Left colon (tissue), 2 donors: ENCODE data around the gene MYT1. TPM values are rescaled to one million over a fixed set of nuclear protein-coding genes. Genes with fewer than 3 reads are reported as not detected.

Source experiments
- ATAC-seq: fragments of 200-7000 bp; cut with Tn5 transposase; one replicate; pipeline ENCODE4 v1.9.1; 2020; ENCODE audit warnings: mild to moderate bottlenecking, moderate library complexity
- DNase-seq, 2 donors: peaks; one replicate each; pipeline ENCODE4 v3.0.0-alpha.2; 2020
- intact Hi-C, 2 donors: fragments of 100-400 bp; cut with DNase I in 1 of 2; cut with micrococcal nuclease in 1 of 2; formaldehyde crosslinking; loops; one replicate each; pipeline versions ENCODE4 v1.11.2 to v1.14.0; 2022; cut with DNase I, micrococcal nuclease
- total RNA-seq, 2 donors: library from RNA; stranded (reverse); fragmentation: NEBNext Ultra II Directional; extraction: Animal tissue kit (Norgen Biotek cat#: 25700); gene quantifications; one replicate each; pipeline ENCODE4 v1.2.1, GENCODE V29; 2021
- donor health status: DM: no; HTN: no; CAD: no.
- donor health status: DM: yes; HTN: yes; CAD: no.

The MYT1 gene
- total RNA-seq, 2 donors from 2014 or later, result 0.06 to 0.11 TPM

- intact Hi-C loops, result no loop called here
These were observed 83.0 kb downstream of the MYT1 start for GRCh38 chr20:64247307-64247618.

DNA sequence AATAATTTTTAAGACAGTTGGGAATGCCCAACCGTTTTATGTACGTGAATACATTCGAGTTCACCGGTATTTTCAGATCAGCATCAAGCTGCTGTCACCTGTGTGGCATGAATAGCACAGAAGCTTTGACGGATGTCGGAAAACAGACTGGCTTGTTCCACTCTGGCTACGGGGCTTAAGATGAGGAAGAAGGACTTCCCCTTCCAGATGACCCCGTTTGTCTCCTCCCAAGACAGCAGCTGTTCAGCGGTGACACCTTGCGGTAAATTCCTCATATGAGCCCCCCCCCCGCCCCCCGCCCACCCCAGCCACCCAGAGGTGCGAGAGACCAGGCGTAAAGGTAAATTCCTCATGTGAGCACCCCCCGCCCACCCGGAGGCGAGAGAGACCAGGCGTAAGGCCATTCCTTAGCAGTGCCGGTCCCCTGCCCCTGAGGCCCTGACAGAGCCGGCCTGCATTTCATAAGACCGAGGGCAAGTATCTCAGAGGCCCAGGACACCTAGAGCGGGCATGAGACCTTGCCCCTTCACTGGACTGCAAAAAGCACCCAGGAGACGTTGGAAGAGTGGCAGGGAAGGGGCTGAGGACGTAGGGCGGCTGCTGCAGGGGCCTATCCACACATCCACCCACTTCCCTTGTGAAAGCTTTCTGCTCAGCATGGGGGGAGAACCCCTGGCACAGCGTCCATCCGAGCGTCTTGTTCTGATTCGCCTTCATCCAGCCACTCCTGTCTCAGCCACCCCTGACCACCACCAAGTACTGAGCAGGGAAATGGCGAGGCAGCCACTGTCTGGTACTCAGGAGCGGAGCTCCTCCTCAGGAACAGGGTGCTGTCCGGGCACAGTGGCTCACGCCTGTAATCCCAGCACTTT lies 84.0 kb downstream of the MYT1 start:
- ATAC-seq, result no peak
- DNase-seq, result peak in 1 of 2 donors; percentile 10
- intact Hi-C loops, result no loop called here

More at GRCh38 chr20:64247307-64247618, 83.0 kb downstream of the MYT1 start:
- no peak for ATAC-seq
- no peak for DNase-seq

DNA sequence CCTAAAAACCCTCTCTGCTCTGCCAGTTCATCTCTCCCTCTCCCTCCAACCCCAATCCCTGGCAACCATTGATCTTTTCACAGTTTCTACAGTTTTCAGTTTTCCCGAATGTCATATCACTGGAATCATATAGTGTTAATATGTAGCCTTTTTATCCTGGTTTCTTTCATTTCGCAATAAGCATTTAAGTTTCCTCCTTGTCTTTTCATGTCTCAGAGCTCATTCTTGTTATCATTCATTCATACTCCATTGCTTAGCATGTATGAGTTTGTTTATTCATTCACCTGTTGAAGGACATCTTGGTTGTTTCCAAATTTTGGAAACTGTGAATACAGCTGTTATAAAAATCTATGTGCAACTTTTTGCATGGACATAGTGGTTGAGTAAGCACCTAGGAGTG lies 85.8 kb downstream of the MYT1 start:
- no peak for ATAC-seq

DNA sequence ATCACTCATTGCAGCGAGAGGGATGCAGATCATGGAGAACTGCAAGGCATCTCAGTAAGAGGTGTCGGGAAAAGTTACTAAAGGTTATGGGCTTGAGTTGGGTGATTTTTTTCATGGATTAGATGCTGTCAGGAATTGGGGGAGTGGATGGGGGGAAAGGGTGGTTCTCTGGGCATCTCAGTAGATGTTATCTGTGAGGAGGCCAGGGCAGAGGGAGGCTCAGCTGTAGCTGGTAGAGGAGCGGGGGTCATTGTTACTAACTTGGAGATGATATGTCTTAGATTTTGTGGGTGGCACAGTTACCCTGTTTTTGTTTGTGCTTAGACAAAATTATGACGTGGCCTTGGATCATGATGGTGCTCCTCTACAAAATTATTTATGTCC lies 88.7 kb downstream of the MYT1 start:
- no peak for ATAC-seq
- DNase-seq, result no peak
- intact Hi-C loops, result no loop called here

More for the DNA sequence above, 85.8 kb downstream of the MYT1 start:
- intact Hi-C loops, result no loop called here
- DNase-seq, result no peak

- ATAC-seq (no peak), DNase-seq (no peak)
- intact Hi-C loops, result no loop called here
These were observed 89.2 kb downstream of the MYT1 start for GRCh38 chr20:64253443-64253842.

- DNase-seq, result peak in 1 of 2 donors; percentile 5
- ATAC-seq, result no peak
- intact Hi-C loops, result no loop called here
These were observed 89.9 kb downstream of the MYT1 start for GRCh38 chr20:64254156-64254555.

- DNase-seq, result peak in 1 of 2 donors; percentile 19
- intact Hi-C loops, result no loop called here
- no peak for ATAC-seq
These were observed 90.5 kb downstream of the MYT1 start for GRCh38 chr20:64254571-64255360.

DNA sequence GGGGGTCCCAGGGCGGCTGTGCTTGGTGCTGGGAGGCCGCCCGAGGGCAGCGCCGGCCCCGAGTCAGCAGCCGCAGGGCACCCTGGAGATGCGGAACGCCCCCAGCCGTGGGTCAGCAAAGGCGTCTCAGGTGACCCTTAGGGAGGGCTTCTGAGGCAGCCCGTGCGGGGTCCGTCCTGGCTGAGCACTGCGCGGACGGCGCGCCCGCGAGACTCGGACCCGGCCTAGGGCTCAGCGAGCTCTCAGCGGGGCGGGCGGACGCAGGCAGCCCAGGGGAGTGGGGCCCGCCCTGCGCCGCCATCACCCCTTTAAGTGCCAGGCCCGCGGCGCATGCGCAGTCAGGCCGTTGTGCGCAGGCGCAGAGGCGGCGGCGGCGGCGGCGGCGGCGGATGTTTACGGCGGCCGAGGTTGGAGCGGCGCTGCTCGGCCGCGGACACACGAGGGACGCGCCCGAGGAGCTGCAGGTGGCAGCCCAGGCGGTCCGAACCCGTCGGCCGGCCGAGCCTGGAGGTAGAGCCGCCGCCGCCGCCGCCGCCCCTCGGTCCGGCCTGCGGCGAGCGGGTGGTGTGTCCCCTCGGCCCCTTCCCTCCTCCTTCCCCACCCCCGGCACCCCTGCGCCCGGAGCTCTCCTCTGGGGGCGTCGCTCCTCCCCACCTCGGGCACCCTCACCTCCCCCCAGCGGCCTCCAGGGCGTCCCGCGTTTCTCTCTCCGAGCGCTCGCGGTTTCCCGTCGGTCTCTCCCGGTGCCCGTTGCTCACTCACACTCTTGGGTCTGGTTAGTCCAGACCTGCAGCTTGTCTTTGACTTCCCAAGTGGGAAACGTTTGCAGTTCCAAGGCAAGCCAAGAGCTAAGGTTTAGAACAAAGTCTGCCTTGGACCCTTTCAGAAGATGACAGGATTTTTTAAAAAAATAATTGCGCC lies 91.4 kb downstream of the MYT1 start, which contains the start of gene PCMTD2:
TSS of gene PCMTD2 (plus strand) at position 388 of the 921 bp plus-strand sequence. CDS start 4,218 bp downstream, outside the sequence.
- DNase-seq (peak; percentile 64 to 86), ATAC-seq (peak; percentile 93)
- intact Hi-C loops, result no loop called here

- intact Hi-C loops, result no loop called here
- DNase-seq, result no peak
- no peak for ATAC-seq
These were observed 92.2 kb downstream of the MYT1 start for GRCh38 chr20:64256282-64256935.

DNA sequence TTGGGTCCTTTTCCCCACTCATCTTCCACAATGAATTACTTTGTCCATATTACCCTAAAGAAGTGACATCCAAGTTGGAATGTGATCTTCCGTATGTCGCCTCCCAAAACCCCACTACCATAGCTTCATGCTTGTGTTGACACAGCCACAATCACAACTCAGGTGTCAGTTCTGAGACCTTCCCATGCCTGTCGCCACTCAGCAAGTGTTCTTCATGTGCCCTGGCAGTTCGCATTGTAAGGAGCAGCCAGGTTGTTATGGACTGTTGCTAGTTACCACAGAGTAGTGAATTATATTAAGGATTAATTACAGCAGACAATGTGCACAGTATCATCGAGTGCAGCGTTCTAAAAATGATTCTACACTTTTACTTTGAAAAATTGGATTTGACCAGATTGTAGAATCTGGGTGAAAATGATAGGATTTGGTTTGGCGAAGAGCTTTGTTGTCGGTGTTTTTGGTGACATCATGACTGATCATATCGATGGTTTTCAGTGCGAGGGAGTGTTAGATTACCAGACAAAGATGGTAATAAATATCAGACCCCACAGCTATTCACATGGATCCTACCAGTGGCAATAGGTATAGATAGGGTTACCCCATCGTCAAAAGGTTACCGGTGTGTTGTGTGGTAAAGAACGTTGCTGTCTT lies 93.0 kb downstream of the MYT1 start:
- DNase-seq (no peak), ATAC-seq (no peak)
- intact Hi-C loops, result no loop called here

GRCh38 chr20:64258071-64258823 lies 94.0 kb downstream of the MYT1 start:
- intact Hi-C loops, result no loop called here
- ATAC-seq (no peak), DNase-seq (no peak)

- intact Hi-C loops, result no loop called here
- ATAC-seq, result no peak
- no peak for DNase-seq
These were observed 96.0 kb downstream of the MYT1 start for GRCh38 chr20:64260239-64260638.

DNA sequence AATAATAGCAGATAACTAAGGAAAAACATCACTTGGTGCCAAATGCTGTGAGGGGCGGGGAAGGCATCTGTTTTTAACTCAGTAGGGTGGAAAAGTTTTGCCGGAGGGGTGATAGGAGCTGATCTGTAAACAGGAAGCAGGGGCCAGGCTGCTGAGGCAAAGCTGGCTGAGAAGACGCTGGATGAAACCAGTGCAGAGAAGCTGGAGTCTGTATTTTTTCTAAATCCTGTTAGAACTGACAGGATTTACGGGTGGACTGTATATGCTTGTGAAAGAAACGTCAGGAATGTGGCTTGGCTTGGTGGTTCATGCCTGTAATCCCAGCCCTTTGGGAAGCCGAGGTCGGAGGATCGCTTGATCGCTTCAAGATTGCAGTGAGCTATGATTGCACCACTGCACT lies 96.9 kb downstream of the MYT1 start:
- ATAC-seq (no peak), DNase-seq (no peak)
- intact Hi-C loops, result no loop called here

DNA sequence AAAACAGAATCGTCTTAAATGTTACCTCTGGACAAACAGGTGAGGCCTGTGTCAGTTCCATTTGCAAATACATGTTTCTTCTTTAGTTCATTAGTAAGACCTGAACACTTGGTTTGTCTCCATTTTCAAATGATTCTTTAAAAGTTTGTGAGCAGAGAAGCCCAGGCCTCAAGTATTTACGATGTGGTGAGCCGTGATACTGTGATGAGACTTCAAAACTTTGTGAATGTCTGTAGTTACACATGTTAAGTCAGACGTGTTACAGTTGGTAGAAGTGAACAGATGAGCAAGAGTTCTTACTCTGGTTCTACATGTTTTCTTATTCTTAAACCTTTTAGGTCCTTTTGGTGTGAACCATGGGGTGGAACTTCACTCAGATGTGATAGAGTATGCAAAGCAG lies 99.8 kb downstream of the MYT1 start:
- intact Hi-C loops, result no loop called here
- ATAC-seq (no peak), DNase-seq (no peak)

- intact Hi-C loops, result no loop called here
- DNase-seq (no peak), ATAC-seq (no peak)
These were observed 100.9 kb downstream of the MYT1 start for GRCh38 chr20:64265201-64265600.

DNA sequence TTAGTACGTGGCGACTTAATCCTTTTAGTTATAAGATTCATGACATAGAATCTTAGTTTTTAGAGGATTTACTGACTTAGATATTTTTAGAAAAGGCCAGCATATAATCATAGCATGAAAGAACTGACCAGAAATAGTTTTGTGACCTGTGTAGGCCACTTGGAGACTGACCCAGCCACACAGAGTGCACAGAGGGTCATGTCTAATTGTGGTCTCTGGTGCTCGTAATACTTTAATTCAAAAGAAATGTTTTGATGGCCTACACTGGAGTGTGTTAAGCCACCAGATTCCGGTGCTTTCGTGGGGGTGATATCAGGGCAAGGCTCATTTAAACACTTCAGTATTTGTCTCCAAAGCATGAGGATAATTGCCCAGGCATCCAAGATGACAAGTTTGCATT lies 102.7 kb downstream of the MYT1 start:
- DNase-seq, result no peak
- intact Hi-C loops, result no loop called here
- no peak for ATAC-seq

- DNase-seq (no peak), ATAC-seq (no peak)
- intact Hi-C loops, result no loop called here
These were observed 103.9 kb downstream of the MYT1 start for GRCh38 chr20:64268174-64268573.
